PC-9 (cell line): ENCODE data around the gene VCAN. TPM values are rescaled to one million over a fixed set of nuclear protein-coding genes. Genes with fewer than 3 reads are reported as not detected.

ENCODE experiments used
- BruUV-seq: library from RNA; stranded (reverse); fragments of 400-500 nt; replicated peaks from 2 replicates; lab custom pipeline; 2021; lab: Mats Ljungman, UMichigan
- CTCF ChIA-PET: fragments of 300-600 bp; sonication (Branson Sonifier 250); formaldehyde crosslinking; loops from one replicate; lab custom pipeline; 2022; ENCODE audit warnings: antibody characterized with exemption; lab: Charles Lee
- POLR2A ChIA-PET: fragments of 300-600 bp; sonication (Branson Sonifier 250); formaldehyde crosslinking; loops from one replicate; lab custom pipeline; 2022; ENCODE audit warnings: antibody characterized with exemption; ENCODE audit not compliant: unreplicated experiment; lab: Charles Lee
- DNase-seq, 2 experiments: peaks; one replicate each; pipeline versions ENCODE4 v3.0.0 to v3.0.0-alpha.2; 2015 to 2022; ENCODE audit warnings: mixed read lengths in 1 of 2
- H2AFZ ChIP-seq: fragments of 200-600 bp; sonication (generic); 2 replicates; pipeline ENCODE4 v1.8.1; 2017; ENCODE audit warnings: antibody characterized with exemption
- H3F3A ChIP-seq: fragments of 200-600 bp; sonication (generic); 2 replicates; pipeline ENCODE4 v1.8.1; 2017; ENCODE audit warnings: antibody characterized with exemption, mild to moderate bottlenecking, low read depth; ENCODE audit not compliant: insufficient read depth
- H3K27ac ChIP-seq: fragments of 200-600 bp; sonication (generic); 2 replicates; pipeline ENCODE4 v1.6.1; 2016; ENCODE audit warnings: mixed run types
- H3K27me3 ChIP-seq: fragments of 200-600 bp; sonication (generic); 2 replicates; pipeline ENCODE4 v1.6.1; 2016; ENCODE audit warnings: low read depth, mixed run types; ENCODE audit not compliant: insufficient read depth
- H3K36me3 ChIP-seq: fragments of 200-600 bp; sonication (generic); 2 replicates; pipeline ENCODE4 v1.6.1; 2016; ENCODE audit warnings: low read depth, mixed run types
- H3K4me1 ChIP-seq: fragments of 200-600 bp; sonication (generic); replicated peaks from 2 replicates; pipeline ENCODE4 v1.6.1; 2016; ENCODE audit warnings: mixed run types; ENCODE audit not compliant: insufficient read depth
- H3K4me2 ChIP-seq: fragments of 200-600 bp; sonication (generic); 2 replicates; pipeline ENCODE4 v1.6.1; 2017; ENCODE audit warnings: mixed run types
- H3K4me3 ChIP-seq: fragments of 200-600 bp; sonication (generic); 2 replicates; pipeline ENCODE4 v1.6.1; 2016; ENCODE audit warnings: mixed run types
- H3K79me2 ChIP-seq: fragments of 200-600 bp; sonication (generic); 2 replicates; pipeline ENCODE4 v1.6.1; 2017; ENCODE audit warnings: low read depth, mixed run types
- H3K9me2 ChIP-seq: fragments of 200-600 bp; sonication (generic); 2 replicates; pipeline ENCODE4 v1.8.1; 2017; ENCODE audit warnings: mild to moderate bottlenecking; ENCODE audit not compliant: insufficient read depth
- H3K9me3 ChIP-seq: fragments of 200-600 bp; sonication (generic); 2 replicates; pipeline ENCODE4 v1.8.1; 2016; ENCODE audit warnings: low read depth; ENCODE audit not compliant: insufficient read depth
- H4K20me1 ChIP-seq: fragments of 200-600 bp; sonication (generic); 2 replicates; pipeline ENCODE4 v1.8.1; 2017; ENCODE audit not compliant: insufficient read depth
- CTCF ChIP-seq: fragments of 200-600 bp; sonication (generic); conservative IDR thresholded peaks from 2 replicates; pipeline ENCODE4 v1.6.1; 2017; ENCODE audit warnings: mixed run types, antibody characterized with exemption, mild to moderate bottlenecking, moderate library complexity
- EZH2 ChIP-seq: fragments of 200-600 bp; sonication (generic); IDR thresholded peaks from 2 replicates; pipeline ENCODE4 v1.8.0; 2017; ENCODE audit warnings: antibody characterized with exemption, low read depth
- intact Hi-C: fragments of 100-400 bp; cut with micrococcal nuclease; formaldehyde crosslinking; loops from one replicate; pipeline ENCODE4 v1.10.0; 2022; ENCODE audit not compliant: unreplicated experiment
- total RNA-seq: library from RNA; stranded (reverse); gene quantifications from 2 replicates; pipeline ENCODE4 v1.2.3, GENCODE V29; 2021

VCAN gene
- total RNA-seq, 1 experiment from 2014 or later: 0.28 TPM

- intact Hi-C loops: no loop called here
- Histone ChIP-seq H3K9me2 (no peaks in the 10 kb centered on the region), H3K4me3 (no peak overlapping the region), H2AFZ (no peak overlapping the region), H3F3A (no peaks in the 10 kb centered on the region), H3K36me3 (no peaks in the 10 kb centered on the region), H3K27me3 (no peaks in the 10 kb centered on the region), H3K27ac (no peak overlapping the region), H3K4me2 (no peak overlapping the region), H4K20me1 (no peaks in the 10 kb centered on the region), H3K4me1 (no peaks in the 10 kb centered on the region), H3K79me2 (no peaks in the 10 kb centered on the region), H3K9me3 (peaks cover 6% of the 10 kb centered on the region; the same call in 1 of the 2 replicates)
- ChIA-PET CTCF (no interaction called here), POLR2A (no interaction called here)
- TF ChIP-seq EZH2 (no peak), CTCF (no peak)
- no peak for DNase-seq
- BruUV-seq: no TSS peak
These were observed 21.2 kb upstream of the VCAN start for GRCh38 chr5:83450183-83450966.

GRCh38 chr5:83450967-83451248 is 20.6 kb upstream of the VCAN start:
- H3K27me3 ChIP-seq: no peaks in the 10 kb centered on the region
- no peaks in the 10 kb centered on the region for H4K20me1 ChIP-seq
- no TSS peak for BruUV-seq
- H3F3A ChIP-seq: no peaks in the 10 kb centered on the region
- no peak for TF ChIP-seq EZH2
- TF ChIP-seq CTCF: no peak
- no peaks in the 10 kb centered on the region for H3K4me1 ChIP-seq
- intact Hi-C loops: no loop called here
- ChIA-PET CTCF (no interaction called here), POLR2A (no interaction called here)
- H3K9me2 ChIP-seq: no peaks in the 10 kb centered on the region
- no peak overlapping the region for H3K4me3 ChIP-seq
- peaks cover 6% of the 10 kb centered on the region; the same call in 1 of the 2 replicates for H3K9me3 ChIP-seq
- no peaks in the 10 kb centered on the region for H3K79me2 ChIP-seq
- H2AFZ ChIP-seq: no peak overlapping the region
- no peaks in the 10 kb centered on the region for H3K36me3 ChIP-seq
- no peak overlapping the region for H3K27ac ChIP-seq
- DNase-seq: no peak
- H3K4me2 ChIP-seq: no peak overlapping the region

GRCh38 chr5:83451955-83452354 is 19.6 kb upstream of the VCAN start:
- H3K9me2 ChIP-seq: no peaks in the 10 kb centered on the region
- POLR2A ChIA-PET: interaction anchor here (0.5 kb wide), 1 partner anchor 235 kb away, joined by 12 read pairs; no protein-coding TSS in a partner anchor
- no peaks in the 10 kb centered on the region for H3K79me2 ChIP-seq
- no peak overlapping the region for H3K27ac ChIP-seq
- H3K27me3 ChIP-seq: no peaks in the 10 kb centered on the region
- H3K36me3 ChIP-seq: no peaks in the 10 kb centered on the region
- H3K9me3 ChIP-seq: peaks cover 6% of the 10 kb centered on the region; the same call in 1 of the 2 replicates
- no peak overlapping the region for H2AFZ ChIP-seq
- CTCF ChIA-PET: no interaction called here
- no peak overlapping the region for H3K4me2 ChIP-seq
- BruUV-seq: no TSS peak
- H4K20me1 ChIP-seq: no peaks in the 10 kb centered on the region
- intact Hi-C loops: no loop called here
- no peak overlapping the region for H3K4me3 ChIP-seq
- H3K4me1 ChIP-seq: no peaks in the 10 kb centered on the region
- no peak for TF ChIP-seq CTCF
- no peak for TF ChIP-seq EZH2
- DNase-seq: no peak
- no peaks in the 10 kb centered on the region for H3F3A ChIP-seq
